HG02610 (cell line): ENCODE measurements around the gene ASS1.
"Not testable (repeated sequence)": the region's sequence is repeated elsewhere in the genome, so short reads cannot be mapped to it uniquely, and the experiment has no call there.

ENCODE experiments used
- ATAC-seq: cut with Tn5 transposase; IDR thresholded peaks from one replicate; pipeline ENCODE4 v1.9.1; 2021; ENCODE audit warnings: mild to moderate bottlenecking, moderate library complexity; ENCODE audit not compliant: unreplicated experiment

The ASS1 gene

DNA sequence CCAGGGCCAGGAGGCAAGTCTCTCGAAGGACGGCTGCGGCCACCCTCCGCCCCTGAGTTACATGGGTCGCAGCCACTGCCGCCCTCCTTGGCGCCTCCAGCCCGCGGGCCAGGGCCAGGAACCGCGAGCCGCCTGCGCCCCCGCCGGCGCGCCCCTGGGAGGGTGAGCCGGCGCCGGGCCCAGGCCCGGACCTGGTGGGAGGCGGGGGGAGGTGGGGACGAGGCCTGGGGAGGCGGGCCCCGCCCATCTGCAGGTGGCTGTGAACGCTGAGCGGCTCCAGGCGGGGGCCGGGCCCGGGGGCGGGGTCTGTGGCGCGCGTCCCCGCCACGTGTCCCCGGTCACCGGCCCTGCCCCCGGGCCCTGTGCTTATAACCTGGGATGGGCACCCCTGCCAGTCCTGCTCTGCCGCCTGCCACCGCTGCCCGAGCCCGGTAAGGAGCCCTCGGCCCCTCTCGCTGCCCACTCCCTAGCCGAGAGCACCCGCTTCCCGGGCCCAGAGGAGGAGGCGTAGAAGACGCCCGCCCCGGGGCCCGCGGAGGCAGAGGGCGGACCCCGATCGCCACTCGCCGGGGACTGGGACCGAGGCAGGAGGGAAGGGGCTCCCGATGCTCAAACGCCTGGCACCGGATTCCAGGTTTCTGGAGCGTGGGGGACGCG, at the start of gene ASS1:
Gene ASS1, plus strand, starts transcription at position 397 of the 657 bp plus-strand sequence. CDS start 7,268 bp downstream, outside the sequence.
- no peak for ATAC-seq

- no peak for ATAC-seq
Measured at GRCh38 chr9:130395810-130396435, 48.8 kb upstream of the ASS1 start.

GRCh38 chr9:130396581-130396980, 48.2 kb upstream of the ASS1 start:
- no peak for ATAC-seq

DNA sequence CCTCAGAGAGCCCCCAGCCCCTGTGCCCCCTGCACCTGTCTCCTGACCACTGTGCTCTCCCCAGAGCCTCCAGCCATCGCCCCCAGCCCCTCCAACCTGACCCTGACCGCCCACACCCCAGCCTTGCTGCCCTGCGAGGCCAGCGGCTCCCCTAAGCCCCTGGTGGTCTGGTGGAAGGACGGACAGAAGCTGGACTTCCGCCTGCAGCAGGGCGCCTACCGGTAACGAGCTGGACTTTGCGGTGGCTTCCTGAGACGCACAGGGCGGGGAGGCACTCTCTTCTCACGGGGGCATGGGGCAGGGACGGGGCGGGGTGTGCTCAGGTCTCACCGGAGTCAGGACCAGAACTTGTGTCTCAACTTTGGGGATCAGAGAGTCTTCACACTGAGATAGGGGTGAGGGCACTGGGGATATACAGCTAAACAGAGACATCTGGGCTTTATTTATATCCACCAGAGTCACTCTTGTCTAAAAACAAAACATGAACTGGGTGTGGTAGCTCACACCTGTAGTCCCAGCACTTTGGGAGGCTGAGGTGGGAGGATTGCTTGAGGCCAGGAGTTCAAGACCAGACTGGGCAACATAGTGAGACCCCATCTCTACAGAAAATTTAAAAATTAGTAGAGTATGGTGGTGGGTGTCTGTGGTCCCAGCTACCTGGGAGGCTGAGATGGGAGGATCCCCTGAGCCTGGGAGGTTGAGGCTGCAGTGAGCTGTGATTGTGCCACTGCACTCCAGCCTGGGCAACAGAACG, 46.1 kb upstream of the ASS1 start:
- no peak for ATAC-seq

- ATAC-seq: no peak
Measured at GRCh38 chr9:130399768-130400167, 45.0 kb upstream of the ASS1 start.

- no peak for ATAC-seq
Measured at GRCh38 chr9:130400870-130401269, 43.9 kb upstream of the ASS1 start.

- ATAC-seq: not testable (repeated sequence)
Measured at GRCh38 chr9:130401742-130402141, 43.0 kb upstream of the ASS1 start.

- no peak for ATAC-seq
Measured at GRCh38 chr9:130402243-130402642, 42.5 kb upstream of the ASS1 start.

DNA sequence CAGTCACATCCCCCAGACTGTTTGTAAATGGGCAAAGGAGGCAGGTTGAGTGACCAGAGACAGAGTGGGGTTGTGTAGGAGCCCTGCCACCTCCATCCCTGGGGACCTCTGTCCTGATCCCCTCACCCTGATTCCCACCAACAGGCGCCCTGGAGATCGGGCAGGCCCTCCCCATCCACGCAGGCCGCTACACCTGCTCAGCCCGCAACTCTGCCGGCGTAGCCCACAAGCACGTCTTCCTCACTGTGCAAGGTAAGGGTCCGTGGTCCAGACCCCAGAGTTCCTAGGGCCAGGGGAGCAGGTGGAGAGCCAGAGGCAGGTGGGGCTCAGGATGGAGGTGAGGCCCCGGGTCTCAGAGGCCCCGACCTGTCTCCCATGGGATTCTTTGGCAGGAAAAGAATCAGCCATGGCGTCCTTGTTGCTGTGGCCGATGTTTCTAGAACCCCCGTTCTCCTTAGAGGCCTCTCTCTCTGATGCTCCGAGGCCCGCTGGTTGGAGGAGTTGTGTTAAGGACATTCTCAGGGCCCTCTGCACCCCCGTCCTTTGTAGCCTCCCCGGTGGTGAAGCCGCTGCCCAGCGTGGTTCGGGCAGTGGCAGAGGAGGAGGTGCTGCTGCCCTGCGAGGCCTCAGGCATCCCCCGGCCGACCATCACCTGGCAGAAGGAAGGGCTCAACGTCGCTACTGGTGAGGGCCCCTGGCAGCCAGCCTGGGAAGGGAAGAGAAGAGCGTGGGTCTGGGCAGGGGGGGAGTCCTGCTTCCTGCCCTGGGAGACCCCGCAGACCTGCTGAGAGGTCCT, 41.9 kb upstream of the ASS1 start:
- ATAC-seq: no peak

DNA sequence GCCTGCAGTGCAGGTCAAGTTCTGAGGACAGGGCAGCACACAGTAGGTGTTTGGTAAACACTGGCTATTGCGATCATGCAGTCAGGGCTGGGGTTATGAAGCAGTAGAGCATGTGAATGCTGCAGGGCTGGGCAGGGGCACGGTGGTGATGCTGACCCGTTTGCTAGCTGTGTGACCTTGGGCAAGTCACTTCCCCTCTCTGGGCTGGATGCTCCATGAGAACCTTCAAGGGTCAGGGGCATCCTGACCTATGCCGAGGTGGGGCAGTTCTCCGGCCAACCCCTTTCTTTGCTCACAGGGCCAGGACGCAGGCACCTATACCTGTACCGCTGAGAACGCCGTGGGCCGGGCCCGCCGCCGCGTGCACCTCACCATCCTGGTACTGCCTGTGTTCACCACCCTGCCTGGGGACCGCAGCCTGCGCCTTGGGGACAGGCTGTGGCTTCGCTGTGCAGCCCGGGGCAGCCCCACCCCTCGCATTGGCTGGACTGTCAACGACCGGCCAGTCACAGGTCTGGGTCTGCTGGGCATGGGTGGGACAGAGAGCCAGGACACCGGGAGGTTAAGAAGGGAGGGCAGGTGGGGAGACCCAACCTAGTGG, 39.0 kb upstream of the ASS1 start:
- ATAC-seq: no peak

DNA sequence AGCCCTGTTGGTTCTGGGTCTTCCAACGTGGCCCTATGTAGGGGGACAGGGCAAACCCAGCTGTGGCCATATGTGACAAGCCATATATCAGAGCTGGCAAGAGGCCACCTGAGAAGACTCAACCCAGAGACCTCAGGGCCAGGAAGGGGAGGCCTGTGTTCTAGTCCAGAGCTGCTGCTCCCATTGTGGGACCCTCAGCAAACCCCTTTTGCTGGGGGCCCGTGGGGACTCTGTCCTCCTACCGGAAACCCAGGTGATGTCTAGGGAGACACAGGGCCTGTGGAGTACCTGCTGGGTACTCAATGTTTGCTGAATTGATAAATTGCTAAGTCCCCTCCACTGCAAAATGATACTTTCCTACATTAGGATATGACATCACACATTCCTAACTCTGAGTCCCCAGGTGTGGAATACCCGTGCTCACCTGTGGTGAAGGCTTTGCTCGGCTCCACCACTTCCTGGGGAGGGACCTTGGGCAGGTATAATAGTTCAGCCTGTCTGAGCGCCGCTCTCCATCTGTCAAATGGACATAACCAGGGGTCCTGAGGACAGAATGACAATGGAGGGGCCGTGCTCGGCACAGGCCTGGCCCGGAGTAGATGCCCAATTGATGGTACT, 38.4 kb upstream of the ASS1 start:
- no peak for ATAC-seq

DNA sequence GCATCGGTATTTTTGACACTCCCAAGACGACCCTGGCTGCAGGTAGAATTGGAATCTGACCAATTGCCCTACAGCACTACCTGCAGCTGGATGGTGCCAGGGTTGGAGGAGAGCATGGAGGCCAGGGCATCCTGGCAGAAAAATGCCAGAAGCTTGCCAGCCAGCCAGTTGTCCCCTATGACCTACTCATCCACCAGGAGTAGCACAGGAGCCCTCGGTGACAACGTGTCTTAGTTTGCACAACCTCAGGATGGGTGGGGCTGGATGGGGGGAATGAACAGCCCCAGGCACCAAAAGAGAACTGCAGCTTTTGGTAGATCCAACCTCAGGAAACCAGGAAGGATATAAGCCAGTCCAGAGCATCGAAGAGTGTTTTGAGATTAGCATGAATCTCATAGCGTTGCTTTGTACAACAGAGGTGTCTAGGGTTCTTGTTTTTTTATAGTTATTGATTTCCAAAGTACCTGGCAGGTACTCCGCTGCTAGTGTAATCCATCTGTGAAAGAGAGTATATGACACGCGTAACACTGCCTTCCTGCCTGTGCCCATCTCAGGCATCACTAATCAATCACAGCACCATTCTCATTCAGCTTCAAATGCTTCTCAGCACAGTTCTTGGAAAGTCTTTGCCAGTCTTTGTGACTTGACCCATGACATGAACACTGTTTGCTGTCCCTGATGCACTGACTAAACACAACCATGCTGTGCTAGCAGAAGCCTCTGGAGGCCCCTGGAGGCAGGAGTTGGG, 36.7 kb upstream of the ASS1 start:
- ATAC-seq: no peak

DNA sequence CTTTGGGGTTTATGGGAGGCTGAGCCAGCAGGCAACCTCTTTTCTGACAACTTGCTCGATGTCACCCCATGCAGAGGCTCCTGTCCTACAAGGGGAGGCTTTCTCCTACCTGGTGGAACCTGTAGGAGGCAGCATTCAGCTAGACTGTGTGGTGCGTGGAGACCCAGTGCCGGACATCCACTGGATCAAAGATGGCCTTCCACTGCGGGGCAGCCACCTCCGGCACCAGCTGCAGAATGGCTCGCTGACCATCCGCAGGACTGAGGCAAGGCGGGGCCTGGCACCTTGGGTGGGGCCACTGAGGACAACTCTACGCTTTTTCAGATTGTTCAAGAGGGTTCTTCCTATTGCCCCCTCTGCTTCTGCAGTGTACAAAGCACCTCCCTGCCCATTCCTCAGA, 36.1 kb upstream of the ASS1 start:
- ATAC-seq: no peak

DNA sequence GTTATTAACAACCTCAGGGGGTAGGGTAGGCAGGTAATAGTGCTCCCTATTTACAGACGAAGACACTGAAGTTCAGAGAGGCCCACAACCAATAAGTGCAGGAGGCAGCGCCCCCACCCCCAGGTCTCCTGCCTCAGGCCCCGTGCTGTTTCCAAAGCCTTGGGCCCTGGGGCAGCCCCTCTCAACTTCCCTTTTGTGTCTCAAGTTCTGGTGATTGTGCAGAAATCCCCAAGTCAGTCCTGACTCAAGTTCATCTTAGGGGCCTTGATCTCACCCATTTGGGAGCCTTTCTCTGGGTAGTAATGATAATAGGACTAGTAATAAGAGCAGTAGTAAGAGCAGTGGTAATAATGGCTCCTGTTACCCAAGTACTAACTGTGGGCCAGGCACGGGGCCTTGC, 35.5 kb upstream of the ASS1 start:
- no peak for ATAC-seq

- no peak for ATAC-seq
Measured at GRCh38 chr9:130410443-130410842, 34.3 kb upstream of the ASS1 start.

DNA sequence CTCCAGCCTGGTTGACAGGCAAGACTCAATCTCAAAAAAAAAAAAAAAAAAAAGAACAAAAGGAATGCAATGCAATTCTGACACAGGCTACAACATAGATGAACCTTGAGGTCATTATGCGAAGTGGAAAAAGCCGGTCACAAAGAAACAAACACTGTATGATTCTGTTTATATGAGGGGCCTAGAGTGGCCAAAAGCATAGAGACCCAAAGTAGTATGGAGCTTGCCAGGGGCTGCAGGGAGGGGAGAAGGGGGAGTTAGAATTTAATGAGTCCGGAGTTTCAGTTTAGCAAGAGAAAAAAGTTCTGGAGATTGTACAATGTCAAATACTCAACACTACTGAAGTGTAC, 33.2 kb upstream of the ASS1 start:
- no peak for ATAC-seq

- ATAC-seq: no peak
Measured at GRCh38 chr9:130414081-130414731, 30.6 kb upstream of the ASS1 start.

- no peak for ATAC-seq
Measured at GRCh38 chr9:130414910-130415746, 29.6 kb upstream of the ASS1 start.
